Kidney (tissue), 14 donors: ENCODE results near the gene ZNF525. TPM values are rescaled to one million over a fixed set of nuclear protein-coding genes. Genes with fewer than 3 reads are reported as not detected.

Experiments used
- DNase-seq, 5 donors: peaks; one replicate each; pipeline ENCODE4 v3.0.0-alpha.2; 2013 to 2020
- FAIRE-seq: peaks from 2 replicates; lab custom pipeline; 2012; peaks lifted over from hg19 to GRCh38; lab: Jason Lieb, UNC
- H3K27ac ChIP-seq, 2 donors: one replicate each; pipeline ENCODE4 v1.7.0; 2013; ENCODE audit warnings: low read depth in 2 of 2, low read length in 2 of 2, inconsistent platforms in 1 of 2
- H3K27me3 ChIP-seq: one replicate; pipeline ENCODE4 v1.7.1; 2013; ENCODE audit warnings: low read length, inconsistent platforms; ENCODE audit not compliant: control insufficient read depth, insufficient read depth
- H3K36me3 ChIP-seq, 3 donors: one replicate each; pipeline versions ENCODE4 v1.7.0 to v1.7.1; 2013; ENCODE audit warnings: low read length in 3 of 3, control low read depth in 1 of 3, inconsistent platforms in 1 of 3; ENCODE audit not compliant: insufficient read depth in 3 of 3, control insufficient read depth in 2 of 3
- H3K4me1 ChIP-seq, 3 donors: one replicate each; pipeline versions ENCODE4 v1.7.0 to v1.7.1; 2013; ENCODE audit warnings: low read length in 3 of 3, inconsistent platforms in 1 of 3, low read depth in 1 of 3; ENCODE audit not compliant: control insufficient read depth in 2 of 3, insufficient read depth in 2 of 3
- H3K4me3 ChIP-seq, 3 donors: one replicate each; pipeline versions ENCODE4 v1.7.0 to v1.8.1; 2013; ENCODE audit warnings: low read length in 3 of 3, control low read depth in 1 of 3, inconsistent platforms in 1 of 3
- H3K9ac ChIP-seq, 3 donors: one replicate each; pipeline versions ENCODE4 v1.7.0 to v1.7.1; 2013; ENCODE audit warnings: low read length in 3 of 3, control low read depth in 1 of 3, inconsistent platforms in 1 of 3
- H3K9me3 ChIP-seq, 3 donors: one replicate each; pipeline versions ENCODE4 v1.7.0 to v1.7.1; 2013; ENCODE audit warnings: low read length in 3 of 3, control low read depth in 1 of 3, inconsistent platforms in 1 of 3; ENCODE audit not compliant: control insufficient read depth in 2 of 3, insufficient read depth in 1 of 3
- intact Hi-C: fragments of 100-400 bp; cut with DNase I; formaldehyde crosslinking; loops from one replicate; pipeline ENCODE4 v1.11.1; 2022
- polyA plus RNA-seq: library from polyadenylated mRNA; stranded (reverse); fragments of 350-450 nt; fragmentation: Illumina TruSeq; extraction: RNeasy Lipid Tissue Mini Kit (QIAGEN cat#74804); gene quantifications from one replicate; pipeline ENCODE4 v1.2.3, GENCODE V29; 2014; ENCODE audit warnings: low read depth, low replicate concordance; ENCODE audit not compliant: insufficient read depth
- total RNA-seq: library from RNA; stranded (reverse); fragmentation: NEBNext Ultra II Directional; extraction: Animal tissue kit (Norgen Biotek cat#: 25700); gene quantifications from one replicate; pipeline ENCODE4 v1.2.1, GENCODE V29; 2021
- TF ChIP-seq, protein P1 (sequence below): IDR thresholded peaks from 3 replicates; pipeline ENCODE4 v1.5.1; 2012; ENCODE audit warnings: mild to moderate bottlenecking, moderate library complexity, borderline replicate concordance; ENCODE audit not compliant: insufficient read depth; ENCODE audit errors: extremely low read depth
- donor health status: control.
- donor health status: control.
- donor health status: control.
- donor health status: control.
- donor health status: control.
- donor health status: DM: yes; HTN: yes; CAD: no.
- donor health status: Normal renal cell carcinoma (clear cell type).

ZNF525 gene
- total and polyA plus RNA-seq, 2 donors from 2014 or later = 3.9 to 17.2 TPM

DNA sequence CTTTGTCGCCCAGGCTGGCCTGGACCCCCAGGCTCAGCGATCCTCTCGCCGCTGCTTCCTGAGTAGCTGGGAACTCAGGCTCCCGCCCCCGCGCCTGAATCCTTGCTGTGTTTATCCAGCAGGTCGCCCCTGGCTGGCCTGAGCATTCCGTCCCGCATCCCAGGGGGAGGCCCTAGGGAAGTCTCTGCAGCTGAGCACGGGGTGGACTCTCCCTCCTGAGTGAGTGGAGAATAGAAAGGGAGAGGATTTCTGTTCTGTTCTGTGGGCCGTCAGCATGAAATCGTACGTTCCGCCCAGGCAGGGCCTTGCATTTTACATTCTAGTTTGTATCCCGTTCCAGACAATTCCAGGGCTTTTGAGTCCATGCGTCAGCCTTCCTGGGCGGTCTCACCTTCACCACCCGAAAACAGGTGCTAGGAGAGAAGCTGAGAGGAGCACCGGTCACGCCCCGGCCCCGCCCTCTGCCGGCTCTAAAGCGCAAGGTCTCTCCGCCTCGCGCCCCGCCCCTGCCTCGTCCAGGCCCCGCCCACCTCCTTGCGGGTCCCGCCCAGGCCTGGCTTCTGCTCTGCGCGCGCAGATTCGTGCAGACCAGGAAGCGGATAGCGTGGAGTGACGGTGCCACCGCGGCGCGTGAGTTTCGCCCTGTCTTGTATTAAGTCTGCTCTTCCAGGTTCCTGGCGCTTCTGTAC lies 66.0 kb downstream of the ZNF525 start, which contains the start of gene ZNF761:
TSS of gene ZNF761 (plus strand) at position 586 of the 689 bp plus-strand sequence. CDS start 15,285 bp downstream, outside the sequence.
- no peaks in the 10 kb centered on the region for H3K4me1 ChIP-seq
- no peaks in the 10 kb centered on the region for H3K9me3 ChIP-seq
- FAIRE-seq (no peak), DNase-seq (peak; percentile 97 to 99 (median 97))
- TF ChIP-seq, protein P1, sequence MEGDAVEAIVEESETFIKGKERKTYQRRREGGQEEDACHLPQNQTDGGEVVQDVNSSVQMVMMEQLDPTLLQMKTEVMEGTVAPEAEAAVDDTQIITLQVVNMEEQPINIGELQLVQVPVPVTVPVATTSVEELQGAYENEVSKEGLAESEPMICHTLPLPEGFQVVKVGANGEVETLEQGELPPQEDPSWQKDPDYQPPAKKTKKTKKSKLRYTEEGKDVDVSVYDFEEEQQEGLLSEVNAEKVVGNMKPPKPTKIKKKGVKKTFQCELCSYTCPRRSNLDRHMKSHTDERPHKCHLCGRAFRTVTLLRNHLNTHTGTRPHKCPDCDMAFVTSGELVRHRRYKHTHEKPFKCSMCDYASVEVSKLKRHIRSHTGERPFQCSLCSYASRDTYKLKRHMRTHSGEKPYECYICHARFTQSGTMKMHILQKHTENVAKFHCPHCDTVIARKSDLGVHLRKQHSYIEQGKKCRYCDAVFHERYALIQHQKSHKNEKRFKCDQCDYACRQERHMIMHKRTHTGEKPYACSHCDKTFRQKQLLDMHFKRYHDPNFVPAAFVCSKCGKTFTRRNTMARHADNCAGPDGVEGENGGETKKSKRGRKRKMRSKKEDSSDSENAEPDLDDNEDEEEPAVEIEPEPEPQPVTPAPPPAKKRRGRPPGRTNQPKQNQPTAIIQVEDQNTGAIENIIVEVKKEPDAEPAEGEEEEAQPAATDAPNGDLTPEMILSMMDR = no peak
- H3K4me3 ChIP-seq = peak within 1 kb of the TSS; percentile 83 to 91 (median 85)
- H3K27ac ChIP-seq = peak within 1 kb of the TSS; percentile 74 to 94
- peak within 1 kb of the TSS; percentile 74 to 97 (median 96) for H3K9ac ChIP-seq
- H3K36me3 ChIP-seq = peaks cover 0 to 3% (median 2%) of the 10 kb centered on the region in 3 donors
- intact Hi-C loops = no loop called here
- H3K27me3 ChIP-seq = no peaks in the 10 kb centered on the region

DNA sequence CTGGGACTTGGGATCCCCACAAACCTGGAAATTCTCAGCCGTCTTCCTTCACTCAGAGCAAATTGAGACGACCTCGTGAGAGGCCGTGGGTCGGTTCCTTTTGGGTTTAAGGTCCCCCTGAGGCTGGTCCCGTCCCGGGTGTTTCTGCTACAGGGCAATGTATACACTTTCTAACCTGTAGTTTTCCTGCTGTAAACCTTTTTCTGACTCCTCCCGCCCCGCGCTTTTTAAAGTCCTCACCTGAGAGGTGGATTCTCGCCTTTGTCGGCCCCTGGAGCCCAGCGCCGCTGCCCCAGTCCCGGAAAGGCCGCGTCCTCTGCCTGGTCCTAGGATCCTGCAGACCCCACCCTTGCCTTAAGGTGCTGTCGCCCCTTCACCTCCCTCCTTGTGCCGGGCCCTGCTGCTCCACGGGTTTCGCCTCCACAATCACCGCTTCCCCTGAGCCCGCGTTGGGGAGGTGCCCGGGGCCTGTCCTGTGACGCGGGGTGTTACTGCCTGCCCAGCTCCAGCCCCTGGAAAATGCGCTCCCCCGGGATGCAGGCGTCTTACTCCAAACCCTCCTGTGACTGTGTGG lies 66.7 kb downstream of the ZNF525 start:
- Histone ChIP-seq H3K4me1 (no peaks in the 10 kb centered on the region), H3K27me3 (no peaks in the 10 kb centered on the region), H3K9me3 (no peaks in the 10 kb centered on the region), H3K4me3 (peak overlapping the region; percentile 83 to 91 (median 85)), H3K27ac (peak overlapping the region; percentile 74 to 77), H3K9ac (peak overlapping the region; percentile 74 to 97 (median 96)), H3K36me3 (peaks cover 0 to 3% (median 2%) of the 10 kb centered on the region in 3 donors)
- TF ChIP-seq, protein P1 = no peak
- peak in 4 of 5 donors; percentile 28 to 74 (median 53) for DNase-seq
- intact Hi-C loops = no loop called here
- FAIRE-seq = no peak

Other genes starting within 250 kb of the ZNF525 start
- 12.0 TPM for gene ZNF415, start 232.8 kb upstream of the ZNF525 start, total RNA-seq
- 8.8 TPM for gene ZNF415, start 232.8 kb upstream of the ZNF525 start, polyA plus RNA-seq
- gene ZNF347, start 206.7 kb upstream of the ZNF525 start, total RNA-seq = 17.6 TPM
- gene ZNF347, start 206.7 kb upstream of the ZNF525 start, polyA plus RNA-seq = 2.3 TPM
- gene ZNF665, start 172.3 kb upstream of the ZNF525 start, total RNA-seq = 5.4 TPM
- 2.2 TPM for gene ZNF665, start 172.3 kb upstream of the ZNF525 start, polyA plus RNA-seq
- 24.3 TPM for gene ZNF677, start 110.8 kb upstream of the ZNF525 start, total RNA-seq
- 6.5 TPM for gene ZNF677, start 110.8 kb upstream of the ZNF525 start, polyA plus RNA-seq
- gene VN1R2, start 107.4 kb upstream of the ZNF525 start, total RNA-seq = not detected
- gene VN1R2, start 107.4 kb upstream of the ZNF525 start, polyA plus RNA-seq = not detected
- gene VN1R4, start 98.0 kb upstream of the ZNF525 start, total RNA-seq = not detected
- not detected for gene VN1R4, start 98.0 kb upstream of the ZNF525 start, polyA plus RNA-seq
- 9.2 TPM for gene ZNF845, start 32.0 kb upstream of the ZNF525 start, total RNA-seq
- gene ZNF845, start 32.0 kb upstream of the ZNF525 start, polyA plus RNA-seq = 1.9 TPM
- gene ZNF765, start 29.4 kb downstream of the ZNF525 start, total RNA-seq = 10.8 TPM
- 3.0 TPM for gene ZNF765, start 29.4 kb downstream of the ZNF525 start, polyA plus RNA-seq
- 10.4 TPM for gene ZNF761, start 66.3 kb downstream of the ZNF525 start, total RNA-seq
- 4.9 TPM for gene ZNF761, start 66.3 kb downstream of the ZNF525 start, polyA plus RNA-seq
- 5.1 TPM for gene ZNF813, start 102.0 kb downstream of the ZNF525 start, total RNA-seq
- 1.2 TPM for gene ZNF813, start 102.0 kb downstream of the ZNF525 start, polyA plus RNA-seq
- 22.3 TPM for gene ZNF331, start 172.4 kb downstream of the ZNF525 start, total RNA-seq
- gene ZNF331, start 172.4 kb downstream of the ZNF525 start, polyA plus RNA-seq = 6.5 TPM